HEK293T (cell line): ENCODE measurements around the gene CARD19.
"Not testable (repeated sequence)": the region's sequence is repeated elsewhere in the genome, so short reads cannot be mapped to it uniquely, and the experiment has no call there.

Experiments
- CTCF ChIA-PET: fragments of 350-600 bp; formaldehyde crosslinking; extraction: SDS; loops from one replicate; lab custom pipeline; 2021; ENCODE audit warnings: antibody characterized with exemption, inconsistent platforms; lab: Yijun Ruan, JAX
- POLR2A ChIA-PET: fragments of 350-600 bp; formaldehyde crosslinking; extraction: SDS; loops from one replicate; lab custom pipeline; 2020; ENCODE audit warnings: antibody characterized with exemption, inconsistent platforms; lab: Yijun Ruan, JAX
- DNase-seq: peaks from one replicate; pipeline ENCODE4 v3.0.0; 2012; ENCODE audit warnings: mixed read lengths; ENCODE audit errors: extremely low spot score
- ARNT ChIP-seq: fragments of 450-650 bp; IDR thresholded peaks from 2 replicates; pipeline ENCODE4 v1.6.1; 2017; ENCODE audit warnings: mild to moderate bottlenecking
- BHLHE40 ChIP-seq: fragments of 450-650 bp; IDR thresholded peaks from 2 replicates; pipeline ENCODE4 v1.6.1; 2016; ENCODE audit warnings: mild to moderate bottlenecking, moderate library complexity, borderline replicate concordance
- CTBP1 ChIP-seq: fragments of 450-650 bp; IDR thresholded peaks from 2 replicates; pipeline ENCODE4 v1.6.1; 2016; ENCODE audit warnings: borderline replicate concordance
- ELF4 ChIP-seq: fragments of 450-650 bp; IDR thresholded peaks from 2 replicates; pipeline ENCODE4 v1.6.1; 2017; ENCODE audit warnings: antibody characterized with exemption
- FOXA1 ChIP-seq: fragments of 450-650 bp; IDR thresholded peaks from 2 replicates; pipeline ENCODE4 v1.6.1; 2016; ENCODE audit warnings: mild to moderate bottlenecking
- FOXK2 ChIP-seq: fragments of 450-650 bp; IDR thresholded peaks from 2 replicates; pipeline ENCODE4 v1.6.1; 2016; ENCODE audit warnings: mild to moderate bottlenecking
- FOXM1 ChIP-seq: fragments of 450-650 bp; IDR thresholded peaks from 2 replicates; pipeline ENCODE4 v1.6.1; 2017; ENCODE audit warnings: mild to moderate bottlenecking, borderline replicate concordance
- HDGF ChIP-seq: fragments of 450-650 bp; IDR thresholded peaks from 2 replicates; pipeline ENCODE4 v1.6.1; 2017; ENCODE audit warnings: antibody characterized with exemption, borderline replicate concordance
- L3MBTL2 ChIP-seq: fragments of 450-650 bp; conservative IDR thresholded peaks from 2 replicates; pipeline ENCODE4 v1.6.1; 2016; ENCODE audit warnings: mild to moderate bottlenecking
- LEF1 ChIP-seq: fragments of 450-650 bp; IDR thresholded peaks from 2 replicates; pipeline ENCODE4 v1.6.1; 2017; ENCODE audit warnings: mild to moderate bottlenecking, borderline replicate concordance
- NFRKB ChIP-seq: fragments of 450-650 bp; IDR thresholded peaks from 2 replicates; pipeline ENCODE4 v1.6.1; 2016; ENCODE audit warnings: mild to moderate bottlenecking, moderate library complexity
- SP1 ChIP-seq: fragments of 450-650 bp; IDR thresholded peaks from 2 replicates; pipeline ENCODE4 v1.6.1; 2017
- SUZ12 ChIP-seq: fragments of 450-650 bp; IDR thresholded peaks from 2 replicates; pipeline ENCODE4 v1.6.1; 2016; ENCODE audit warnings: mild to moderate bottlenecking
- TARDBP ChIP-seq: fragments of 450-650 bp; IDR thresholded peaks from 2 replicates; pipeline ENCODE4 v1.6.1; 2016
- ZNF384 ChIP-seq: fragments of 450-650 bp; IDR thresholded peaks from 2 replicates; pipeline ENCODE4 v1.6.1; 2016
- TF ChIP-seq, protein P1 (sequence below): fragments of 450-650 bp; IDR thresholded peaks from 2 replicates; pipeline ENCODE4 v1.6.1; 2016

CARD19 gene

DNA sequence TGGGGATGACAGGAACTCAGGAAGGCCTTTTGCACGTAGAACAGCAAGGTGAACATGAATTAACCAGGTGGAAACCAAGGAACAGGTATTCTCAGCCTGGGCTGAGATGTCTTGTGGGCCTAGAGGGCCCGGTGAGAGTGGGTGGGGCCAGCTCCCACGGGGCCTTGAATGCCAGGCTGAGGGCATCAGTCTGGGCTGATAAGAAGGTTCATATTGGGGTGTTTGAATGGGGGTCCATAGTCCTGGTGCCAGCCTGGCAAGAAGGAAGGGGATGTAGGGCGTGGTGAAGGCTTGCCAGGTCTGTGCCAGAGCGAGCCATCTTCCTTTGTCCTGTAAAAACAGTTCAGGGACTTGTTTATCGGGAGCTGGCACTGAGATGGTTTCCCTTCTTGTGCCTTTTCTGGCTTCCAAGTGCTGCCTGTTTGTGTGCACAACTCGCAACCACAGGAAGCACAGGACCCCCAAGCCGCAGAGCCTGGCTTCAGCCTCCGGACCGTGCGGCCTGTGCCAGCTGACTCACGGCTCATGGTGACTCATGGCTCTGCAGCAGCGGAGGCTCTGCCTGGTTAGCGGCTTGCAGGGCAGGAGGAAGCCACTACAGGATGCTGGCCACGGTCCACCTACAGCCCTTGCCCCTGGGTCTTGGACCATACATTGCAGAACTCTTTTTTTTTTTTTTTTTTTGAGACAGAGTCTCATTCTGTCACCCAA is 2.4 kb downstream of the CARD19 start:
- CTCF ChIA-PET, result interaction anchor here (1.5 kb wide), 1 partner anchor 10 kb away, joined by 4 read pairs; no protein-coding TSS in a partner anchor
- TF ChIP-seq CTBP1, result no peak
- TF ChIP-seq FOXM1, result no peak
- no peak for TF ChIP-seq TARDBP
- TF ChIP-seq NFRKB, result no peak
- no peak for TF ChIP-seq SUZ12
- no peak for TF ChIP-seq BHLHE40
- no peak for TF ChIP-seq L3MBTL2
- no peak for TF ChIP-seq FOXA1
- POLR2A ChIA-PET, result no interaction called here
- no peak for DNase-seq

DNA sequence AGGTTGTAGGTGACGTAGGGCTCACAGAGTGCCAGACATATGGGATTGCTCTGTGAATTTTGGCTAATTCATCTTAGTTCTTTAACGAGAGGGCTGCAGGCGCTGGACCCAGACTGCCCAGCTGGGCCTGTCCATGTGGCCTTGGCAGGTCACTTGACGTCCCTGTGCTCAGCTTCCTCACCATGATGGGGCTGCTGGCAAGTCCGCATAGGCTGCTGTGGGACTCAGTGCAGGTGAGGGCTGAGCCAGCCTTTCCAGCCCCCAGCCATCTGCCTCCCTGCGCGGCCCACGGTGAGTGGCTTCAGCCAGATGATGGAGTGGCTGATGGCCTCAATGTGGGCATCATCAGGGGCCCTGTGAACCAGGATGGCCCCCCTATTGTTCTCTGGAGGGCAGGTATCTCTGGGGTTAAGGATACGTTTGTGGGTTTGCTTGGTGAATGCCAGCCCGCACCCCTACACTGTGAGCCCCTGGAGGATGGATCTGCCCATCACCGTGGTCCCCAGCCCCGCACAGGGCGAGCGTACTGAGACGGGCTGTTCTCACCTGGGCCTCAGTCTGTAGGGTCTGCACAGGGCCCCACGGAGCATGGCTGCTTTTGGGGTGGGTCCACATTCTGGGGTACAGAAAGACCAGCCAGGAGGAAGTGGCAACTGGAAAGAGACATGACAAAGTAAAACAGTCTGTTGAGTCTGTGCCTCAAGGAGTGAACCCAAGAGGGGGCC is 3.7 kb downstream of the CARD19 start:
- ChIA-PET POLR2A (no interaction called here), CTCF (no interaction called here)
- TF ChIP-seq ARNT (no peak), FOXM1 (no peak), BHLHE40 (no peak), FOXA1 (no peak), CTBP1 (no peak), FOXK2 (no peak), NFRKB (no peak), LEF1 (no peak), SUZ12 (no peak), ZNF384 (no peak), L3MBTL2 (no peak), SP1 (no peak), HDGF (no peak), ELF4 (no peak)
- TF ChIP-seq, protein P1, sequence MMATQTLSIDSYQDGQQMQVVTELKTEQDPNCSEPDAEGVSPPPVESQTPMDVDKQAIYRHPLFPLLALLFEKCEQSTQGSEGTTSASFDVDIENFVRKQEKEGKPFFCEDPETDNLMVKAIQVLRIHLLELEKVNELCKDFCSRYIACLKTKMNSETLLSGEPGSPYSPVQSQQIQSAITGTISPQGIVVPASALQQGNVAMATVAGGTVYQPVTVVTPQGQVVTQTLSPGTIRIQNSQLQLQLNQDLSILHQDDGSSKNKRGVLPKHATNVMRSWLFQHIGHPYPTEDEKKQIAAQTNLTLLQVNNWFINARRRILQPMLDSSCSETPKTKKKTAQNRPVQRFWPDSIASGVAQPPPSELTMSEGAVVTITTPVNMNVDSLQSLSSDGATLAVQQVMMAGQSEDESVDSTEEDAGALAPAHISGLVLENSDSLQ, result no peak
- no peak for DNase-seq

DNA sequence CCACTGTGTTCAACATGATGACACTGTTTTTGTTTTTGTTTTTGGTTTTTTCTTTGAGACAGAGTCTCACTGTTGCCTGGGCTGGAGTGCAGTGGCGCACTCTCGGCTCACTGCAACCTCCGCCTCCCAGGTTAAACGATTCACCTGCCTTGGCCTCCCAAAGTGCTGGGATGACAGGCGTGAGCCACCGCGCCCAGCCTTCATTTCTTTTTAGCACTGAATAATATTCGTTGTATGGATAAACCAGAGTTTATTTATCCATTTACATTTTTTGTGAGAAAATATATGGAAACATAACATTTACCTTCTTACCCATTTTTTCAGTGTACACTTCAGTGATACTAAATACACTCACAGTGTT is 4.2 kb downstream of the CARD19 start:
- POLR2A ChIA-PET, result no interaction called here
- TF ChIP-seq ELF4 (no peak), TARDBP (no peak), ARNT (no peak), SUZ12 (no peak), FOXK2 (no peak), LEF1 (no peak)
- no peak for DNase-seq
- CTCF ChIA-PET, result no interaction called here

DNA sequence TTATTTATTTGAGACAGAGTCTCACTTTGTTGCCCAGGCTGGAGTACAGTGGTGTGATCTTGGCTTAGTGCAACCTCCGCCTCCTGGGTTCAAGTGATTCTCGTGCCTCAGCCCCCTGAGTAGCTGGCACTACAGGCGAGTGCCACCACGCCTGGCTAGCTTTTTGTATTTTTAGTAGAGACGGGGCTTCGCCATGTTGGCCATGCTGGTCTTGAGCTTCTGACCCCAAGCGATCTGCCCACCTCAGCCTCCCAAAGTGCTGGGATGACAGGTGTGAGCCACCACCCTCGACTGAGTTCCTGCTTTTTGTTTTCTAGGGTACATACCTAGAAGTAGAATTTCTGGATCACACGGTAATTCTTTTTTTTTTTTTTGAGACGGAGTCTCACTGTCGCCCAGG is 5.1 kb downstream of the CARD19 start:
- POLR2A ChIA-PET, DNase-seq, CTCF ChIA-PET: not testable (repeated sequence)

DNA sequence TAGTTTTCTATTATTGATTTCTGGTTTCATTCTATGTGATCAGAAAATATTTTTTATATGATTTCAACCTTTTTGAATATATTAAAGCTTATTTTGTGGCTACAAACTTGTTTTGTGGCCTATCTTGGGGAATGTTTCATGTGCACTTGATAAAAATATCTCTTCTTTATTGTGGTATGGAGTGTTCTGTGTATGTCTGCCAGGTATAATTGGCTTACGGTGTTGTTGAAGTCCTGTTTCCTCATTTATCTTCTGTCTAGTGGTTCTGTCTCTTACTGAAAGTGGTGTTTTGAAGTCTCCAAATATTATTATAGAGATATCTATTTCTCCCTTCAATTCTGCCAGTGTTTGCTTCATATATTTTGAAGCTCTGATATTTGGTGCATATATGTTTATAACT is 9.6 kb downstream of the CARD19 start:
- no peak for TF ChIP-seq SUZ12
- no peak for TF ChIP-seq FOXK2
- no peak for TF ChIP-seq FOXA1
- TF ChIP-seq LEF1, result no peak
- no peak for TF ChIP-seq NFRKB
- no peak for TF ChIP-seq HDGF
- no peak for TF ChIP-seq CTBP1
- TF ChIP-seq SP1, result no peak
- no peak for TF ChIP-seq BHLHE40
- no peak for TF ChIP-seq ELF4
- TF ChIP-seq, protein P1, result no peak
- TF ChIP-seq ARNT, result no peak
- TF ChIP-seq TARDBP, result no peak
- no peak for TF ChIP-seq ZNF384
- no peak for TF ChIP-seq FOXM1
- no peak for DNase-seq
- ChIA-PET CTCF (no interaction called here), POLR2A (interaction anchor here (1.3 kb wide), 1 partner anchor 9 kb away, joined by 3 read pairs; no protein-coding TSS in a partner anchor)

DNA sequence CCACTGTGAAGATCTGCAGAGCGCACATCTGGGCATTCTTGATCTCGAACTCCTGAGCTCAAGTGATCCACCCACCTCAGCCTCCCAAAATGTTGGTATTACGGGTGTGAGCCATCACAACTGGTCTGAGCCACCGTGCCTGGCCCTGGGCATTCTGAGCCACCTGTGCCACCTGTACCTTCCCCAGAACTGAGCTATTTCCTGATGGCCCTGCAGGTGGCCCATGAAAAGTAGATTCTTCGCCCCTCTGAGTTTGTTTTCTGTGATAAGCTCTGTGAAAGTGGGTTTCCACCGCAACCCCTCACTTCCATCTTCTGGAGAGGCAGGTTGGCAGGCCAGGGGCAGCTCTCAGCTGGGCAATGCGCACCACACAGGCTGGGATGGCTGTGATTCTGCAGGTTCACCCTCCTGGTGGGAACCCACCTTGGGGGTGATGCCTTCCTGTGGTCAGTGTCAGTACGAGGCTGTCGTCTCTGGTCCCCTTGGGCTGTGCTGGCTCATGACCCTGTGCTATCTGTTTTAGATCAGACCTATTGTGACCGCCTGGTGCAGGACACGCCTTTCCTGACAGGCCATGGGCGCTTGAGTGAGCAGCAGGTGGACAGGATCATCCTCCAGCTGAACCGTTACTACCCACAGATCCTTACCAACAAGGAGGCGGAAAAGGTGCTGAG is 11.3 kb downstream of the CARD19 start:
- DNase-seq, result no peak
- ChIA-PET CTCF (interaction anchor here (0.7 to 1.3 kb wide), 2 partner anchors 27 to 1160 kb away, joined by 4 read pairs; partner anchors contain the start of gene NINJ1), POLR2A (no interaction called here)
- TF ChIP-seq, protein P1, result no peak
- TF ChIP-seq BHLHE40 (no peak), FOXK2 (no peak), ELF4 (no peak), SP1 (no peak), SUZ12 (no peak), NFRKB (no peak), LEF1 (no peak), FOXM1 (no peak), ARNT (no peak), CTBP1 (no peak), HDGF (no peak), ZNF384 (no peak), L3MBTL2 (no peak), TARDBP (no peak)
